GM13976 (cell line): Measurements from ENCODE around the gene PCBP3.
"Not testable (repeated sequence)": the region's sequence is repeated elsewhere in the genome, so short reads cannot be mapped to it uniquely, and the experiment has no call there.

Experiments used
- DNase-seq: peaks from one replicate; pipeline ENCODE4 v3.0.0; 2012; ENCODE audit warnings: low spot score
- CTCF ChIP-seq: IDR thresholded peaks from 2 replicates; pipeline ENCODE4 v1.5.1; 2012; ENCODE audit warnings: borderline replicate concordance, mild to moderate bottlenecking; ENCODE audit not compliant: insufficient read depth; ENCODE audit errors: extremely low read depth, missing control alignments, control extremely low read depth
- in situ Hi-C: fragments of 300-500 bp; cut with MboI; formaldehyde crosslinking; loops from one replicate; pipeline ENCODE4 v1.12.0; 2022; ENCODE audit warnings: low sequenced_read_pairs, mixed read lengths, inconsistent platforms; ENCODE audit not compliant: unreplicated experiment

Gene PCBP3

GRCh38 chr21:45892156-45892915 lies 248.8 kb downstream of the PCBP3 start:
- peak; percentile 49 for DNase-seq
- in situ Hi-C loops: no loop called here
- TF ChIP-seq CTCF: no peak

- no peak for DNase-seq
- in situ Hi-C loops: no loop called here
- TF ChIP-seq CTCF: no peak
Observed at GRCh38 chr21:45892916-45893739, 249.6 kb downstream of the PCBP3 start.

GRCh38 chr21:45893740-45894449 lies 250.4 kb downstream of the PCBP3 start:
- DNase-seq: no peak
- in situ Hi-C loops: no loop called here
- TF ChIP-seq CTCF: no peak

- DNase-seq: no peak
- no peak for TF ChIP-seq CTCF
- in situ Hi-C loops: no loop called here
Observed at GRCh38 chr21:45894450-45894825, 250.9 kb downstream of the PCBP3 start.

GRCh38 chr21:45894906-45895777 lies 251.6 kb downstream of the PCBP3 start:
- no peak for DNase-seq
- in situ Hi-C loops: no loop called here
- TF ChIP-seq CTCF: no peak

- in situ Hi-C loops: no loop called here
- no peak for TF ChIP-seq CTCF
- DNase-seq: no peak
Observed at GRCh38 chr21:45895778-45896370, 252.3 kb downstream of the PCBP3 start.

GRCh38 chr21:45896431-45896830 lies 252.9 kb downstream of the PCBP3 start:
- in situ Hi-C loops, DNase-seq: not testable (repeated sequence)
